HUDEP-2 (cell line): ENCODE measurements around the gene CAMK1.

ENCODE experiments used
- DNase-seq, 76 experiments: peaks; one replicate each; lab custom pipeline; 2025; ENCODE audit not compliant: unreplicated experiment in 76 of 76; lab: John Stamatoyannopoulos, UW

Gene CAMK1

DNA sequence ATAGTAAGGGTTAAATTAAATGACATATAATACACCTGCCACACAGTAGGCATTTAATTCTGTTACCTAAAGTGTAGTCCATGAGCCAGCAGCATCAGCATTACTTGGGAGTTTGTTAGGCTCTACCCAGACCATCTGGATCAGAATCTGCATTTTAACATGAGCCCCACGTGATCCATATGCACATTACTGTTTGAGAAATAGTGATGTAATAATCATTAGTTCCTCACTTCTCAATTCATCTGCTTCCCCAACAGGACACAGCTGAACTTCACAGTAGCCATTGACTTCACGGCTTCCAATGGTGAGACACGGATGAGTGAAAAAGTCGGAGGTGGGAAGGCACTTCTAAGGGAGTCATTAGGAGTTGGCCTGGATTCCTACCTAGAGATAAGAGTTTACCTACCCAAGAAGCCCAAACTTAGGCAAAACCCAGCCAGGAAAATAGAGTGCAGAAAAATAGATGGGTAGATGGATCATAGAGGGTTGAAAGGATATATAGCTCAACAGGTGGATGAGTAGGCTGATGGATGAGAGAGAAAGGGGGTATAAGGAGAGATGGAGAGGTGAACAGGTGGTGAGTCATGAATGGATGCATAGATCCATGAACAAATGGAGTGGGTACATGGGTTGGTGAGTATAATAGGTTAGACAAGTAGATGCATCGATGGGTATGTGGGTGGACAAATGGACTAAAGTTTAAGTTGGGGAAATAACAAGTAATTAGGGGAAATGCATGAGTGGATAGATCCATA lies 52.8 kb downstream of the CAMK1 start:
- DNase-seq: no peak

- DNase-seq: peak in 73 of 76 experiments; percentile 18 to 90 (median 76)
Observed at GRCh38 chr3:9715764-9716437, 53.8 kb downstream of the CAMK1 start.

- DNase-seq: peak in 15 of 76 experiments; percentile 7 to 33 (median 14)
Observed at GRCh38 chr3:9715136-9715535, 54.6 kb downstream of the CAMK1 start.

DNA sequence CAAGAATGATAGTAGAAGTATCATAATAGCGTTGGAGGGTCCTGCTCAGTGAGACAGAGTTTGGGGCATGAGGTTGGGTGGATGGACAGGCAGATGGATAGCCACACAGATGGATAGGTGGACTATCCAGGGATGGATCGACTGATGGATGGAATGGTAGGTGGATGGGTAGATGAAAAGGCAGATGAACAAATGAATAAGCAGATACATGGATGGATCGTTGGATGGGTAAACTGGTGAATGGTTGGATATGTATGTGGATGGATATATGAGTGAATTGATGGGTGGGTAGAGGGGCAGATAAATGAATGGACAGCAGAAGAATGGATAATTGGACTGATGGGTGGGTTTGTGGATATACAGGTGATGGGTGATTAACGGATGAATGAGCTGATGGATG lies 56.6 kb downstream of the CAMK1 start:
- DNase-seq: no peak

DNA sequence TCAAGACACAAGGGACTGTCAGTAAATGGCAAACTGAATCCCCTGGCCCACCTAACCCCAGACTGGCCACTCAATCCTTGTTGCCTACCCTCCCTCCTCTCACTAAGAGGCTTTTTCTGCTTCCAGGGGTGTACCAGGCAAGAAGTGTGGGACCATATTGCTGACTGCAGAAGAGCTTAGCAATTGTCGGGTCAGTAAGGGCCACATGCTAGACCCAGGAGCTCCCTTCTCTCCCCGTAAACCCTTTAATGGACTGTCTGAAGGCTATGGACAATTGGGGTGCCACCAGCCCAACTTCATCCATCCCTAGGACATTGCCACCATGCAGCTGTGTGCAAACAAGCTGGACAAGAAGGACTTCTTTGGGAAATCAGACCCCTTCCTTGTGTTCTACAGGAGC lies 57.3 kb downstream of the CAMK1 start:
- no peak for DNase-seq

GRCh38 chr3:9710174-9710739 lies 59.5 kb downstream of the CAMK1 start:
- DNase-seq: no peak
